NCI-H128 (cell line): ENCODE measurements around the gene OR1A2.
"Not testable (repeated sequence)": the region's sequence is repeated elsewhere in the genome, so short reads cannot be mapped to it uniquely, and the experiment has no call there.

Experiments
- DNase-seq: peaks from one replicate; lab custom pipeline; 2025; ENCODE audit not compliant: unreplicated experiment; lab: John Stamatoyannopoulos, UW

Gene OR1A2

GRCh38 chr17:3197219-3197618 lies at the start of gene OR1A2:
TSS of gene OR1A2 (plus strand) at chr17:3197519. CDS start at chr17:3197519, 0 bp downstream.
- no peak for DNase-seq

- no peak for DNase-seq
Observed at GRCh38 chr17:3157218-3157617, 40.1 kb upstream of the OR1A2 start.

GRCh38 chr17:3167574-3167973 lies 29.7 kb upstream of the OR1A2 start:
- no peak for DNase-seq

- no peak for DNase-seq
Observed at GRCh38 chr17:3189961-3190360, 7.4 kb upstream of the OR1A2 start.

- no peak for DNase-seq
Observed at GRCh38 chr17:3207367-3207766, 10.0 kb downstream of the OR1A2 start, which contains the start of gene OR1A1. TSS of gene OR1A1 (plus strand) at chr17:3207667. CDS start at chr17:3215621, 7,954 bp downstream.

- no peak for DNase-seq
Observed at GRCh38 chr17:3208484-3208883, 11.2 kb downstream of the OR1A2 start.

GRCh38 chr17:3213001-3213400 lies 15.7 kb downstream of the OR1A2 start:
- DNase-seq: no peak

- no peak for DNase-seq
Observed at GRCh38 chr17:3213587-3213986, 16.3 kb downstream of the OR1A2 start.

- DNase-seq: not testable (repeated sequence)
Observed at GRCh38 chr17:3219978-3220377, 22.7 kb downstream of the OR1A2 start.

GRCh38 chr17:3221850-3222249 lies 24.5 kb downstream of the OR1A2 start:
- no peak for DNase-seq

GRCh38 chr17:3222505-3222904 lies 25.2 kb downstream of the OR1A2 start:
- no peak for DNase-seq

- DNase-seq: not testable (repeated sequence)
Observed at GRCh38 chr17:3224721-3225352, 27.5 kb downstream of the OR1A2 start.

- not testable (repeated sequence) for DNase-seq
Observed at GRCh38 chr17:3232300-3232699, 35.0 kb downstream of the OR1A2 start.

- DNase-seq: not testable (repeated sequence)
Observed at GRCh38 chr17:3238685-3239084, 41.4 kb downstream of the OR1A2 start.

- not testable (repeated sequence) for DNase-seq
Observed at GRCh38 chr17:3241044-3241443, 43.7 kb downstream of the OR1A2 start.

GRCh38 chr17:3244841-3245240 lies 47.5 kb downstream of the OR1A2 start:
- not testable (repeated sequence) for DNase-seq
